Measurements from ENCODE around the gene NEDD4.

DNA sequence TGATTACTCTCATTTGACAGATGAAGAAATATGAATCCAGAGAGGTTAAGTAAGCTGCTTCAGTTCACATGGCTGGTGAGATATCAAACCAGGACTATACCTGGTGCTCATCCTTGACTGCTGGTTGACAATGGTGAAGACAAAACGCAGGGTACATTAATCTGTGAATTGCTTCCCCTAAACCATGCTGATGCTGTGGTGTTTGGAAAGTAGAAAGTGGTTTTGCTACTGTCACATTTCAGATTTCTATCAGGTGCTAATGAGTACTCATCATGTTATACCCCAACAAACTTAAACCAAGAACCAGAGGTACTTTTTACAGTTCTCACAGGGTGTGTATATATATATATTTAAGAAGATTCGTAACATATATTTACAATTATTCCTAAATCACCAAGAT is 165.5 kb downstream of the NEDD4 start:
- no peak for TF ChIP-seq POLR2A (IDR thresholded peaks at IDR 0.05; ENCODE audit: low read depth)
- TF ChIP-seq, protein P1, sequence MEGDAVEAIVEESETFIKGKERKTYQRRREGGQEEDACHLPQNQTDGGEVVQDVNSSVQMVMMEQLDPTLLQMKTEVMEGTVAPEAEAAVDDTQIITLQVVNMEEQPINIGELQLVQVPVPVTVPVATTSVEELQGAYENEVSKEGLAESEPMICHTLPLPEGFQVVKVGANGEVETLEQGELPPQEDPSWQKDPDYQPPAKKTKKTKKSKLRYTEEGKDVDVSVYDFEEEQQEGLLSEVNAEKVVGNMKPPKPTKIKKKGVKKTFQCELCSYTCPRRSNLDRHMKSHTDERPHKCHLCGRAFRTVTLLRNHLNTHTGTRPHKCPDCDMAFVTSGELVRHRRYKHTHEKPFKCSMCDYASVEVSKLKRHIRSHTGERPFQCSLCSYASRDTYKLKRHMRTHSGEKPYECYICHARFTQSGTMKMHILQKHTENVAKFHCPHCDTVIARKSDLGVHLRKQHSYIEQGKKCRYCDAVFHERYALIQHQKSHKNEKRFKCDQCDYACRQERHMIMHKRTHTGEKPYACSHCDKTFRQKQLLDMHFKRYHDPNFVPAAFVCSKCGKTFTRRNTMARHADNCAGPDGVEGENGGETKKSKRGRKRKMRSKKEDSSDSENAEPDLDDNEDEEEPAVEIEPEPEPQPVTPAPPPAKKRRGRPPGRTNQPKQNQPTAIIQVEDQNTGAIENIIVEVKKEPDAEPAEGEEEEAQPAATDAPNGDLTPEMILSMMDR (IDR thresholded peaks at IDR 0.05): no peak

All from esophagus muscularis mucosa (tissue), 3 donors.